ENCODE measurements around the gene ZNF84.

Gene ZNF84

GRCh38 chr12:133038118-133038709, 905 bp downstream of the ZNF84 start:
- TF ChIP-seq TAF1 (IDR thresholded peaks at IDR 0.05; ENCODE audit: borderline replicate concordance, insufficient read depth, low read length) (no peak), FOXP2 (optimal IDR thresholded peaks at IDR 0.05; ENCODE audit: borderline replicate concordance, extremely low read depth, extremely low read length, insufficient read depth) (no peak), SIN3A (IDR thresholded peaks at IDR 0.05; ENCODE audit: borderline replicate concordance, insufficient read depth, low read length) (no peak), POLR2AphosphoS5 (IDR thresholded peaks at IDR 0.05; ENCODE audit: low read depth, low read length) (no peak)
- TF ChIP-seq, protein P1, sequence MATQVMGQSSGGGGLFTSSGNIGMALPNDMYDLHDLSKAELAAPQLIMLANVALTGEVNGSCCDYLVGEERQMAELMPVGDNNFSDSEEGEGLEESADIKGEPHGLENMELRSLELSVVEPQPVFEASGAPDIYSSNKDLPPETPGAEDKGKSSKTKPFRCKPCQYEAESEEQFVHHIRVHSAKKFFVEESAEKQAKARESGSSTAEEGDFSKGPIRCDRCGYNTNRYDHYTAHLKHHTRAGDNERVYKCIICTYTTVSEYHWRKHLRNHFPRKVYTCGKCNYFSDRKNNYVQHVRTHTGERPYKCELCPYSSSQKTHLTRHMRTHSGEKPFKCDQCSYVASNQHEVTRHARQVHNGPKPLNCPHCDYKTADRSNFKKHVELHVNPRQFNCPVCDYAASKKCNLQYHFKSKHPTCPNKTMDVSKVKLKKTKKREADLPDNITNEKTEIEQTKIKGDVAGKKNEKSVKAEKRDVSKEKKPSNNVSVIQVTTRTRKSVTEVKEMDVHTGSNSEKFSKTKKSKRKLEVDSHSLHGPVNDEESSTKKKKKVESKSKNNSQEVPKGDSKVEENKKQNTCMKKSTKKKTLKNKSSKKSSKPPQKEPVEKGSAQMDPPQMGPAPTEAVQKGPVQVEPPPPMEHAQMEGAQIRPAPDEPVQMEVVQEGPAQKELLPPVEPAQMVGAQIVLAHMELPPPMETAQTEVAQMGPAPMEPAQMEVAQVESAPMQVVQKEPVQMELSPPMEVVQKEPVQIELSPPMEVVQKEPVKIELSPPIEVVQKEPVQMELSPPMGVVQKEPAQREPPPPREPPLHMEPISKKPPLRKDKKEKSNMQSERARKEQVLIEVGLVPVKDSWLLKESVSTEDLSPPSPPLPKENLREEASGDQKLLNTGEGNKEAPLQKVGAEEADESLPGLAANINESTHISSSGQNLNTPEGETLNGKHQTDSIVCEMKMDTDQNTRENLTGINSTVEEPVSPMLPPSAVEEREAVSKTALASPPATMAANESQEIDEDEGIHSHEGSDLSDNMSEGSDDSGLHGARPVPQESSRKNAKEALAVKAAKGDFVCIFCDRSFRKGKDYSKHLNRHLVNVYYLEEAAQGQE (IDR thresholded peaks at IDR 0.05; ENCODE audit: insufficient read depth in 1 of 2, low read depth in 2 of 2, low read length in 2 of 2) = no peak

DNA sequence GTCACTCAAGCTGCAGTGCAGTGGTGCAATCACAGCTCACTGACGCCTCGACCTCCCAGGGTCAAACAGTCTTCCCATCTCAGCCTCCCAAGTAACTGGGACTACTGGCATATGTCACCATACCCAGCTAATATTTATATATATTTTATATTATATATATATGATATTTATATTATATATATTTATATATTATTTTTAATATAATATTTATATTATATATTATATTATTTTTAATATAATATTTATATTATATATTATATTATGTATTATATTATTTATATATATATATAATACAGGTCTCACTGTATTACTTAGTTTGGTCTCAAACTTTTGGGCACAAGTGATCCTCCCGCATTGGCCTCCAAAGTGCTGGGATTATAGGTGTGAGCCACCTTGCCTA, 9.4 kb downstream of the ZNF84 start:
- no peak for TF ChIP-seq FOXP2 (optimal IDR thresholded peaks at IDR 0.05; ENCODE audit: borderline replicate concordance, extremely low read depth, extremely low read length, insufficient read depth)

GRCh38 chr12:133057446-133057845, 20.1 kb downstream of the ZNF84 start:
- TF ChIP-seq TAF1 (IDR thresholded peaks at IDR 0.05; ENCODE audit: borderline replicate concordance, insufficient read depth, low read length) = no peak
- TF ChIP-seq, protein P1 (IDR thresholded peaks at IDR 0.05; ENCODE audit: insufficient read depth in 1 of 2, low read depth in 2 of 2, low read length in 2 of 2) = no peak
- no peak for TF ChIP-seq FOXP2 (optimal IDR thresholded peaks at IDR 0.05; ENCODE audit: borderline replicate concordance, extremely low read depth, extremely low read length, insufficient read depth)
- no peak for TF ChIP-seq POLR2AphosphoS5 (IDR thresholded peaks at IDR 0.05; ENCODE audit: low read depth, low read length)
- no peak for TF ChIP-seq SIN3A (IDR thresholded peaks at IDR 0.05; ENCODE audit: borderline replicate concordance, insufficient read depth, low read length)

DNA sequence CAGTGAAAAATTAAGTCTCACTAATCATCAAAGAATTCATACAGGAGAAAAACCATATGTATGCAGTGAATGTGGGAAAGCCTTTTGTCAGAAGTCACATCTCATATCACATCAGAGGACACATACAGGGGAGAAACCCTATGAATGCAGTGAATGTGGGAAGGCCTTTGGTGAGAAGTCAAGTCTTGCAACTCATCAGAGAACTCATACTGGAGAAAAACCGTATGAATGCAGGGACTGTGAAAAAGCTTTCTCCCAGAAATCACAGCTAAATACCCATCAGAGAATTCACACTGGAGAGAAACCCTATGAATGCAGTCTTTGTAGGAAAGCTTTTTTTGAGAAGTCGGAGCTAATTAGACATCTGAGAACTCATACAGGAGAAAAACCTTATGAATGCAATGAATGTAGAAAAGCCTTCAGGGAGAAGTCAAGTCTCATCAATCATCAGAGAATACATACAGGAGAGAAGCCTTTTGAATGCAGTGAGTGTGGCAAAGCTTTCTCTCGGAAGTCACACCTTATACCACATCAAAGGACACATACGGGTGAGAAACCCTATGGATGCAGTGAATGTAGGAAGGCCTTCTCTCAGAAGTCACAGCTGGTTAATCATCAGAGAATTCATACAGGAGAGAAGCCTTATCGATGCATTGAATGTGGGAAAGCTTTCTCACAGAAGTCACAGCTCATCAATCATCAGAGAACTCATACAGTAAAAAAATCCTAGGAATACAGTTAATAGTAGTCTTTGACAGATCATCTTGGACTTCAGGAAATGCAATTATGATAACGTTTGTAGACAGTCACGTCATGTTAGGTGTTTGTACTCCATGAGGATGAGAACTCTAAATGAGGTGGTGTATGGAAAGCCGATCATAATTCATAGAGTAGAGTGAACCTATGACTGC, 21.1 kb downstream of the ZNF84 start:
- TF ChIP-seq TAF1 (IDR thresholded peaks at IDR 0.05; ENCODE audit: borderline replicate concordance, insufficient read depth, low read length) = no peak
- TF ChIP-seq FOXP2 (optimal IDR thresholded peaks at IDR 0.05; ENCODE audit: borderline replicate concordance, extremely low read depth, extremely low read length, insufficient read depth) = no peak
- TF ChIP-seq POLR2AphosphoS5 (IDR thresholded peaks at IDR 0.05; ENCODE audit: low read depth, low read length) = no peak
- TF ChIP-seq, protein P1 (IDR thresholded peaks at IDR 0.05; ENCODE audit: insufficient read depth in 1 of 2, low read depth in 2 of 2, low read length in 2 of 2) = no peak
- TF ChIP-seq SIN3A (IDR thresholded peaks at IDR 0.05; ENCODE audit: borderline replicate concordance, insufficient read depth, low read length) = no peak

DNA sequence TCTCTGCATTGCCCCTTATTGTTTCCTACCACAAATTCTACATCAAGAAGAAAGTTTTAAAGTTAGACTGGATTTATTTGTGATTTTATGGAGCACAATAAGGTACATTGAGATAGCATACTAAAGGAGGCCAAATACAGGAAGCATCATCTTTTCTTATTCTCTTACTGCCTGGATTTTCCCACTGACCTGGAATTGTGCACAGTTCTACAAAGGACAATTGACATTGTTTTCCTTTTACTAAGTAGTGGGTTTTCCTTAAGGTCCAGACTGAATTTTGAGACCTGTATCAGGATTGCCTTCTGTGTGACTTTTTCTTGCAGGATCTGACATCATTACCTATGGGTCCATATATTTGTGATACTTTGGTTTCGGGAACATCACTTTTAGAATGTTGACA, 24.6 kb downstream of the ZNF84 start:
- TF ChIP-seq TAF1 (IDR thresholded peaks at IDR 0.05; ENCODE audit: borderline replicate concordance, insufficient read depth, low read length) (no peak), POLR2AphosphoS5 (IDR thresholded peaks at IDR 0.05; ENCODE audit: low read depth, low read length) (no peak), FOXP2 (optimal IDR thresholded peaks at IDR 0.05; ENCODE audit: borderline replicate concordance, extremely low read depth, extremely low read length, insufficient read depth) (no peak), SIN3A (IDR thresholded peaks at IDR 0.05; ENCODE audit: borderline replicate concordance, insufficient read depth, low read length) (no peak)
- TF ChIP-seq, protein P1 (IDR thresholded peaks at IDR 0.05; ENCODE audit: insufficient read depth in 1 of 2, low read depth in 2 of 2, low read length in 2 of 2) = no peak

Measured in PFSK-1 (cell line).